Activated naive CD4-positive, alpha-beta T cell treated with anti-CD3 and anti-CD28 coated beads, Interleukin-2, amount 50 U/mL, for 72 hours (primary cell): Measurements from ENCODE around the gene BTN1A1. TPM values are rescaled to one million over a fixed set of nuclear protein-coding genes. Genes with fewer than 3 reads are reported as not detected.

Experiments used
- total RNA-seq, 2 donors: library from RNA; stranded (reverse); gene quantifications; one replicate each; pipeline ENCODE4 v1.2.3, GENCODE V29; 2022

Gene BTN1A1
- total RNA-seq, 2 donors from 2014 or later, result 0.16 TPM; not detected in 1

Other genes starting within 250 kb of the BTN1A1 start
- 100 to 1,000 TPM in 1 of 2 donors, 10 to 100 TPM in 1; 78.2 to 121 TPM for gene BTN3A2, start 135.1 kb upstream of the BTN1A1 start, total RNA-seq
- gene BTN2A2, start 117.2 kb upstream of the BTN1A1 start, total RNA-seq, result 10 to 100 TPM; 23.5 to 43.5 TPM
- 10 to 100 TPM; 47.8 to 79.8 TPM for gene BTN3A1, start 98.0 kb upstream of the BTN1A1 start, total RNA-seq
- gene BTN3A3, start 59.8 kb upstream of the BTN1A1 start, total RNA-seq, result 10 to 100 TPM; 49.7 to 63.8 TPM
- 10 to 100 TPM; 21.8 to 37.0 TPM for gene BTN2A1, start 42.3 kb upstream of the BTN1A1 start, total RNA-seq
- gene HMGN4, start 38.1 kb downstream of the BTN1A1 start, total RNA-seq, result 10 to 100 TPM; 87.0 to 98.0 TPM
- gene ABT1, start 96.7 kb downstream of the BTN1A1 start, total RNA-seq, result 10 to 100 TPM; 20.3 to 28.2 TPM
- gene ZNF322, start 159.4 kb downstream of the BTN1A1 start, total RNA-seq, result 10 to 100 TPM; 10.2 to 13.8 TPM